ENCODE measurements around the gene ERP44. TPM values are rescaled to one million over a fixed set of nuclear protein-coding genes. Genes with fewer than 3 reads are reported as not detected.

ERP44 gene
- total RNA-seq, 1 donor from 2014 or later = 13.5 TPM

GRCh38 chr9:99964336-99964735 lies 134.5 kb downstream of the ERP44 start:
- Histone ChIP-seq H3K27ac (no peak overlapping the region), H3K4me1 (no peaks in the 10 kb centered on the region), H3K4me3 (no peak overlapping the region), H3K27me3 (no peaks in the 10 kb centered on the region), H3K36me3 (peaks cover 0 to 36% of the 10 kb centered on the region in 2 donors), H3K9me3 (no peaks in the 10 kb centered on the region)
- intact Hi-C loops (cut with DNase I) = no loop called here
- DNase-seq (ENCODE audit: extremely low spot score in 2 of 2) = no peak
- TF ChIP-seq CTCF (IDR thresholded peaks at IDR 0.05) (no peak), POLR2A (IDR thresholded peaks at IDR 0.05) (no peak), POLR2AphosphoS5 (IDR thresholded peaks at IDR 0.05; ENCODE audit: insufficient read depth in 1 of 2, low read depth in 1 of 2) (no peak)

- Histone ChIP-seq H3K27ac (no peak overlapping the region), H3K9me3 (no peaks in the 10 kb centered on the region), H3K4me1 (no peaks in the 10 kb centered on the region), H3K27me3 (no peaks in the 10 kb centered on the region), H3K36me3 (peaks cover 0 to 21% of the 10 kb centered on the region in 2 donors), H3K4me3 (no peak overlapping the region)
- no peak for TF ChIP-seq POLR2A (IDR thresholded peaks at IDR 0.05)
- no peak for TF ChIP-seq CTCF (IDR thresholded peaks at IDR 0.05)
- no peak for TF ChIP-seq POLR2AphosphoS5 (IDR thresholded peaks at IDR 0.05; ENCODE audit: insufficient read depth in 1 of 2, low read depth in 1 of 2)
- intact Hi-C loops (cut with DNase I) = no loop called here
- no peak for DNase-seq (ENCODE audit: extremely low spot score in 2 of 2)
Measured at GRCh38 chr9:99962680-99963261, 136.0 kb downstream of the ERP44 start.

- no peaks in the 10 kb centered on the region for H3K9me3 ChIP-seq
- H3K4me3 ChIP-seq = no peak overlapping the region
- H3K27ac ChIP-seq = no peak overlapping the region
- no peak for DNase-seq (ENCODE audit: extremely low spot score in 2 of 2)
- peaks cover 0 to 11% of the 10 kb centered on the region in 2 donors for H3K36me3 ChIP-seq
- TF ChIP-seq POLR2A (IDR thresholded peaks at IDR 0.05) (no peak), CTCF (IDR thresholded peaks at IDR 0.05) (no peak), POLR2AphosphoS5 (IDR thresholded peaks at IDR 0.05; ENCODE audit: insufficient read depth in 1 of 2, low read depth in 1 of 2) (no peak)
- intact Hi-C loops (cut with DNase I) = no loop called here
- H3K27me3 ChIP-seq = no peaks in the 10 kb centered on the region
- no peaks in the 10 kb centered on the region for H3K4me1 ChIP-seq
Measured at GRCh38 chr9:99955606-99956005, 143.2 kb downstream of the ERP44 start.

- Histone ChIP-seq H3K4me3 (no peak overlapping the region), H3K27ac (no peak overlapping the region), H3K4me1 (no peaks in the 10 kb centered on the region), H3K27me3 (no peaks in the 10 kb centered on the region), H3K9me3 (no peaks in the 10 kb centered on the region), H3K36me3 (peaks cover 0 to 5% of the 10 kb centered on the region in 2 donors)
- intact Hi-C loops (cut with DNase I) = no loop called here
- no peak for DNase-seq (ENCODE audit: extremely low spot score in 2 of 2)
- no peak for TF ChIP-seq CTCF (IDR thresholded peaks at IDR 0.05)
- no peak for TF ChIP-seq POLR2A (IDR thresholded peaks at IDR 0.05)
- no peak for TF ChIP-seq POLR2AphosphoS5 (IDR thresholded peaks at IDR 0.05; ENCODE audit: insufficient read depth in 1 of 2, low read depth in 1 of 2)
Measured at GRCh38 chr9:99954819-99955218, 144.0 kb downstream of the ERP44 start.

- Histone ChIP-seq H3K27me3 (no peaks in the 10 kb centered on the region), H3K4me1 (no peaks in the 10 kb centered on the region), H3K36me3 (no peaks in the 10 kb centered on the region), H3K27ac (no peak overlapping the region), H3K4me3 (no peak overlapping the region), H3K9me3 (no peaks in the 10 kb centered on the region)
- intact Hi-C loops (cut with DNase I) = no loop called here
- TF ChIP-seq POLR2A (IDR thresholded peaks at IDR 0.05) (no peak), POLR2AphosphoS5 (IDR thresholded peaks at IDR 0.05; ENCODE audit: insufficient read depth in 1 of 2, low read depth in 1 of 2) (no peak), CTCF (IDR thresholded peaks at IDR 0.05) (no peak)
- DNase-seq (ENCODE audit: extremely low spot score in 2 of 2) = no peak
Measured at GRCh38 chr9:99953861-99954507, 144.8 kb downstream of the ERP44 start.

Data from vagina (tissue), 2 donors.